ENCODE data around the gene CDKL5.

GRCh38 chrX:18543738-18544137, 118.3 kb downstream of the CDKL5 start:
- TF ChIP-seq CTCF (IDR thresholded peaks at IDR 0.05; ENCODE audit: low read depth, low read length) = no peak
- no peak for TF ChIP-seq EZH2phosphoT487 (IDR thresholded peaks at IDR 0.05; ENCODE audit: low read depth)

Data from OCI-LY3 (cell line).